Measurements from ENCODE around the gene CD248. TPM values are rescaled to one million over a fixed set of nuclear protein-coding genes. Genes with fewer than 3 reads are reported as not detected.

CD248 gene
- total RNA-seq, 2 experiments from 2014 or later = 3.3 to 3.4 TPM

- no peaks in the 10 kb centered on the region for H3K9me3 Mint-ChIP-seq
- TF ChIP-seq CTCF (IDR thresholded peaks at IDR 0.05) = no peak
- peaks cover 45% of the 10 kb centered on the region for H3K4me1 Mint-ChIP-seq (ENCODE audit: low read depth)
Observed at GRCh38 chr11:66268244-66268951, 48.4 kb downstream of the CD248 start, which contains the start of gene RAB1B. TSS of gene RAB1B (plus strand) at chr11:66268639. CDS start at chr11:66268680, 41 bp downstream.

GRCh38 chr11:66267379-66268243, 49.2 kb downstream of the CD248 start:
- no peaks in the 10 kb centered on the region for H3K27me3 ChIP-seq (ENCODE audit: control insufficient read depth in 1 of 2, insufficient read depth in 2 of 2, low read length in 2 of 2)
- Mint-ChIP-seq H3K36me3 (ENCODE audit: low read depth) (peaks cover 60% of the 10 kb centered on the region), H3K4me3 (peak overlapping the region; percentile 96), H3K9me3 (no peaks in the 10 kb centered on the region), H3K27me3 (no peaks in the 10 kb centered on the region), H3K27ac (peak overlapping the region; percentile 100), H3K4me1 (ENCODE audit: low read depth) (peaks cover 41% of the 10 kb centered on the region)
- H3K4me1 ChIP-seq (ENCODE audit: insufficient read depth, low read length) = peaks cover 52% of the 10 kb centered on the region
- H3K36me3 ChIP-seq (ENCODE audit: insufficient read depth, low read length) = peaks cover 44% of the 10 kb centered on the region
- DNase-seq (peak; percentile 76 to 93 (median 82)), ATAC-seq (ENCODE audit: poor library complexity) (peak; percentile 55)
- TF ChIP-seq CTCF (IDR thresholded peaks at IDR 0.05) = no peak
- H3K9me3 ChIP-seq (ENCODE audit: control insufficient read depth in 1 of 2, insufficient read depth in 1 of 2, low read length in 2 of 2) = no peaks in the 10 kb centered on the region
- ChIA-PET CTCF (interaction anchor here (0.8 to 5.6 kb wide), 4 partner anchors 14 to 171 kb away, joined by 3 to 36 read pairs (median 6); partner anchors contain the start of genes MRPL11 and YIF1A), POLR2A (interaction anchor here (0.7 to 3.9 kb wide), 19 partner anchors 8 to 1489 kb away, joined by 3 to 34 read pairs (median 4); partner anchors contain the start of genes BANF1, CCDC85B, CNIH2 and EIF1AD)
- H3K27ac ChIP-seq (ENCODE audit: low read depth in 1 of 2, low read length in 2 of 2) = peak overlapping the region; percentile 83 to 85
- intact Hi-C loops (cut with DNase I, micrococcal nuclease) = loop anchor here (1.0 to 10.0 kb wide), 4 partner anchors 15 to 553 kb away; partner anchors contain the start of genes KAT5 (in 1 of the 2), SF3B2 (in 1 of the 2) and YIF1A (in 1 of the 2)
- peak overlapping the region; percentile 99 for H3K4me3 ChIP-seq (ENCODE audit: low read length)

More at GRCh38 chr11:66268244-66268951, 48.4 kb downstream of the CD248 start, which contains the start of gene RAB1B:
- H3K27me3 Mint-ChIP-seq = no peaks in the 10 kb centered on the region
- ChIA-PET POLR2A (interaction anchor here (0.8 to 3.9 kb wide), 14 partner anchors 9 to 410 kb away, joined by 3 to 34 read pairs (median 4); partner anchors contain the start of genes BANF1, CCDC85B, CNIH2 and EIF1AD), CTCF (interaction anchor here (1.3 to 5.6 kb wide), 2 partner anchors 13 to 20 kb away, joined by 7 to 36 read pairs; partner anchors contain the start of gene YIF1A)
- Histone ChIP-seq H3K27me3 (ENCODE audit: control insufficient read depth in 1 of 2, insufficient read depth in 2 of 2, low read length in 2 of 2) (no peaks in the 10 kb centered on the region), H3K36me3 (ENCODE audit: insufficient read depth, low read length) (peaks cover 46% of the 10 kb centered on the region), H3K4me1 (ENCODE audit: insufficient read depth, low read length) (peaks cover 58% of the 10 kb centered on the region), H3K27ac (ENCODE audit: low read depth in 1 of 2, low read length in 2 of 2) (peak within 1 kb of the TSS; percentile 83 to 87), H3K4me3 (ENCODE audit: low read length) (peak within 1 kb of the TSS; percentile 99), H3K9me3 (ENCODE audit: control insufficient read depth in 1 of 2, insufficient read depth in 1 of 2, low read length in 2 of 2) (no peaks in the 10 kb centered on the region)
- intact Hi-C loops (cut with DNase I, micrococcal nuclease) = loop anchor here (1.0 to 10.0 kb wide), 4 partner anchors 14 to 554 kb away; partner anchors contain the start of genes KAT5 (in 1 of the 2), SF3B2 (in 1 of the 2) and YIF1A (in 1 of the 2)
- peaks cover 62% of the 10 kb centered on the region for H3K36me3 Mint-ChIP-seq (ENCODE audit: low read depth)
- DNase-seq (peak; percentile 99 to 100 (median 100)), ATAC-seq (ENCODE audit: poor library complexity) (peak; percentile 82)
- H3K4me3 Mint-ChIP-seq = peak within 1 kb of the TSS; percentile 96
- peak within 1 kb of the TSS; percentile 100 for H3K27ac Mint-ChIP-seq

GRCh38 chr11:66267039-66267378, 49.8 kb downstream of the CD248 start:
- POLR2A ChIA-PET = interaction anchor here (0.7 to 3.9 kb wide), 13 partner anchors 7 to 1488 kb away, joined by 3 to 34 read pairs (median 4); partner anchors contain the start of genes BANF1, CCDC85B, CNIH2 and EIF1AD
- Histone ChIP-seq H3K9me3 (ENCODE audit: control insufficient read depth in 1 of 2, insufficient read depth in 1 of 2, low read length in 2 of 2) (no peaks in the 10 kb centered on the region), H3K4me1 (ENCODE audit: insufficient read depth, low read length) (peaks cover 46% of the 10 kb centered on the region), H3K27me3 (ENCODE audit: control insufficient read depth in 1 of 2, insufficient read depth in 2 of 2, low read length in 2 of 2) (no peaks in the 10 kb centered on the region), H3K27ac (ENCODE audit: low read depth in 1 of 2, low read length in 2 of 2) (peak overlapping the region; percentile 55 to 62), H3K4me3 (ENCODE audit: low read length) (peak overlapping the region; percentile 99), H3K36me3 (ENCODE audit: insufficient read depth, low read length) (peaks cover 44% of the 10 kb centered on the region)
- no peaks in the 10 kb centered on the region for H3K27me3 Mint-ChIP-seq
- ATAC-seq (ENCODE audit: poor library complexity) (no peak), DNase-seq (no peak)
- H3K36me3 Mint-ChIP-seq (ENCODE audit: low read depth) = peaks cover 54% of the 10 kb centered on the region
- intact Hi-C loops (cut with DNase I, micrococcal nuclease) = loop anchor here in 1 of 2 experiments (5.0 to 10.0 kb wide), 2 partner anchors 215 to 552 kb away; partner anchors contain the start of genes KAT5 and SF3B2
- H3K4me3 Mint-ChIP-seq = peak overlapping the region; percentile 96
- no peaks in the 10 kb centered on the region for H3K9me3 Mint-ChIP-seq
- H3K27ac Mint-ChIP-seq = peak overlapping the region; percentile 100
- peaks cover 41% of the 10 kb centered on the region for H3K4me1 Mint-ChIP-seq (ENCODE audit: low read depth)
- no peak for TF ChIP-seq CTCF (IDR thresholded peaks at IDR 0.05)
- CTCF ChIA-PET = interaction anchor here (0.8 to 5.6 kb wide), 4 partner anchors 15 to 172 kb away, joined by 3 to 36 read pairs (median 6); partner anchors contain the start of genes MRPL11 and YIF1A

Measured in CD4-positive, alpha-beta T cell (primary cell).